Body of pancreas (tissue), 4 donors: ENCODE measurements around the gene NID2.

Experiments used
- CTCF ChIP-seq, 7 experiments: fragments of 450-650 bp in 4 of 7; fragments of 200-600 bp in 3 of 7; sonication (generic) in 3 of 7; IDR thresholded peaks; one replicate each; pipeline ENCODE4 v1.5.1; 2016 to 2019; ENCODE audit warnings: antibody characterized with exemption in 7 of 7
- POLR2A ChIP-seq, 3 donors: fragments of 450-650 bp; IDR thresholded peaks; one replicate each; pipeline ENCODE4 v1.6.1; 2016; ENCODE audit warnings: antibody characterized with exemption in 3 of 3, mild to moderate bottlenecking in 2 of 3

- no peak for TF ChIP-seq CTCF (IDR thresholded peaks at IDR 0.05)
- TF ChIP-seq POLR2A (IDR thresholded peaks at IDR 0.05) = no peak
Measured at GRCh38 chr14:51969852-51970540, 98.9 kb downstream of the NID2 start.
